H9 (cell line): ENCODE data around the gene PNMA8C. TPM values are rescaled to one million over a fixed set of nuclear protein-coding genes. Genes with fewer than 3 reads are reported as not detected.

Source experiments
- DNase-seq: peaks from one replicate; pipeline ENCODE4 v3.0.0-alpha.2; 2017
- H2AFZ ChIP-seq: one replicate; pipeline ENCODE4 v1.6.1; 2013; ENCODE audit warnings: mild to moderate bottlenecking, low read length, control low read depth, moderate library complexity
- H2AK5ac ChIP-seq: 2 replicates; pipeline ENCODE4 v1.6.1; 2013; ENCODE audit warnings: low read length, control low read depth, mixed read lengths; ENCODE audit not compliant: insufficient read length
- H2BK120ac ChIP-seq: one replicate; pipeline ENCODE4 v1.6.1; 2013; ENCODE audit warnings: low read depth, mild to moderate bottlenecking, low read length, control low read depth, inconsistent platforms; ENCODE audit not compliant: poor library complexity, severe bottlenecking
- H2BK12ac ChIP-seq: 2 replicates; pipeline ENCODE4 v1.6.1; 2013; ENCODE audit warnings: low read length, control low read depth, mixed read lengths, low read depth; ENCODE audit not compliant: insufficient read length
- H2BK15ac ChIP-seq: 2 replicates; pipeline ENCODE4 v1.6.1; 2013; ENCODE audit warnings: low read depth, low read length, control low read depth
- H2BK20ac ChIP-seq: one replicate; pipeline ENCODE4 v1.6.1; 2013; ENCODE audit warnings: low read depth, mild to moderate bottlenecking, low read length, control low read depth, inconsistent platforms; ENCODE audit not compliant: poor library complexity, severe bottlenecking
- H2BK5ac ChIP-seq: 2 replicates; pipeline ENCODE4 v1.6.1; 2013; ENCODE audit warnings: low read length, control low read depth, mixed read lengths; ENCODE audit not compliant: insufficient read length
- H3K14ac ChIP-seq: 2 replicates; pipeline ENCODE4 v1.6.1; 2013; ENCODE audit warnings: low read length, control low read depth; ENCODE audit not compliant: insufficient read depth
- H3K18ac ChIP-seq: 2 replicates; pipeline ENCODE4 v1.6.1; 2013; ENCODE audit warnings: low read depth, mild to moderate bottlenecking, mixed read lengths, low read length, control low read depth; ENCODE audit not compliant: insufficient read length
- H3K23ac ChIP-seq: 2 replicates; pipeline ENCODE4 v1.6.1; 2013; ENCODE audit warnings: low read length, control low read depth, mixed read lengths, low read depth; ENCODE audit not compliant: insufficient read length
- H3K23me2 ChIP-seq: 2 replicates; pipeline ENCODE4 v1.6.1; 2013; ENCODE audit warnings: low read depth, mild to moderate bottlenecking, mixed read lengths, low read length, control low read depth; ENCODE audit not compliant: insufficient read length, poor library complexity, severe bottlenecking
- H3K27ac ChIP-seq: 2 replicates; pipeline ENCODE4 v1.5.1; 2013; ENCODE audit warnings: low read length, control low read depth, mixed read lengths, low read depth; ENCODE audit not compliant: insufficient read length
- H3K27me3 ChIP-seq: 2 replicates; pipeline ENCODE4 v1.6.1; 2013; ENCODE audit warnings: low read length, control low read depth, inconsistent platforms; ENCODE audit not compliant: insufficient read depth
- H3K4ac ChIP-seq: 2 replicates; pipeline ENCODE4 v1.6.1; 2013; ENCODE audit warnings: low read depth, mild to moderate bottlenecking, control low read depth, inconsistent platforms, low read length, moderate library complexity
- H3K4me1 ChIP-seq: 2 replicates; pipeline ENCODE4 v1.6.1; 2013; ENCODE audit warnings: low read length, control low read depth, inconsistent platforms; ENCODE audit not compliant: insufficient read depth
- H3K4me2 ChIP-seq: 2 replicates; pipeline ENCODE4 v1.6.1; 2013; ENCODE audit warnings: low read length, control low read depth, mixed read lengths; ENCODE audit not compliant: insufficient read length, insufficient read depth
- H3K56ac ChIP-seq: 2 replicates; pipeline ENCODE4 v1.6.1; 2013; ENCODE audit warnings: low read depth, mild to moderate bottlenecking, mixed read lengths, low read length, control low read depth; ENCODE audit not compliant: insufficient read length
- H3K79me1 ChIP-seq: 2 replicates; pipeline ENCODE4 v1.6.1; 2013; ENCODE audit warnings: low read depth, mild to moderate bottlenecking, moderate library complexity, low read length, control low read depth, inconsistent platforms; ENCODE audit not compliant: insufficient read depth, poor library complexity, severe bottlenecking
- H3K79me2 ChIP-seq: 2 replicates; pipeline ENCODE4 v1.6.1; 2013; ENCODE audit warnings: low read length, control low read depth, inconsistent platforms; ENCODE audit not compliant: insufficient read depth
- H3K9ac ChIP-seq: 2 replicates; pipeline ENCODE4 v1.6.1; 2013; ENCODE audit warnings: low read length, control low read depth, mixed read lengths; ENCODE audit not compliant: insufficient read length; ENCODE audit errors: extremely low read depth
- H3K9me3 ChIP-seq: one replicate; pipeline ENCODE4 v1.6.1; 2013; ENCODE audit warnings: low read depth, low read length, inconsistent platforms; ENCODE audit not compliant: control insufficient read depth
- H3T11ph ChIP-seq: one replicate; pipeline ENCODE4 v1.6.1; 2013; ENCODE audit warnings: mild to moderate bottlenecking, low read length, control low read depth, inconsistent platforms
- H4K20me1 ChIP-seq: one replicate; pipeline ENCODE4 v1.6.1; 2013; ENCODE audit not compliant: control insufficient read depth, insufficient read length, insufficient read depth
- H4K5ac ChIP-seq: 2 replicates; pipeline ENCODE4 v1.6.1; 2013; ENCODE audit warnings: low read depth, mild to moderate bottlenecking, mixed read lengths, low read length, control low read depth; ENCODE audit not compliant: insufficient read length
- H4K8ac ChIP-seq: replicated peaks from 2 replicates; pipeline ENCODE4 v1.6.1; 2013; ENCODE audit warnings: low read length, control low read depth, mixed read lengths, low read depth; ENCODE audit not compliant: insufficient read length
- H4K91ac ChIP-seq: 2 replicates; pipeline ENCODE4 v1.6.1; 2013; ENCODE audit warnings: low read depth, mild to moderate bottlenecking, moderate library complexity, mixed read lengths, low read length, control low read depth; ENCODE audit not compliant: insufficient read length
- H3K27ac Mint-ChIP-seq, 3 experiments: 2 replicates in 2 of 3; 3 replicates in 1 of 3; pipeline ENCODE4 v1.8.0; 2020 to 2021; ENCODE audit warnings: mixed read lengths in 3 of 3, mild to moderate bottlenecking in 1 of 3, moderate library complexity in 1 of 3
- H3K27me3 Mint-ChIP-seq: 2 replicates; pipeline ENCODE4 v1.8.0; 2021; ENCODE audit warnings: low read depth, mild to moderate bottlenecking, moderate library complexity, mixed read lengths
- H3K36me3 Mint-ChIP-seq, 3 experiments: 2 replicates in 2 of 3; 3 replicates in 1 of 3; pipeline ENCODE4 v1.8.0; 2020 to 2021; ENCODE audit warnings: low read depth in 3 of 3, mixed read lengths in 3 of 3; ENCODE audit not compliant: insufficient read depth in 1 of 3
- H3K4me1 Mint-ChIP-seq, 2 experiments: 2 replicates each; pipeline ENCODE4 v1.8.0; 2020; ENCODE audit warnings: mixed read lengths in 2 of 2
- H3K4me3 Mint-ChIP-seq, 2 experiments: 2 replicates in 1 of 2; 3 replicates in 1 of 2; pipeline ENCODE4 v1.8.0; 2020 to 2021; ENCODE audit warnings: mild to moderate bottlenecking in 2 of 2, mixed read lengths in 2 of 2, moderate library complexity in 1 of 2
- H3K9me3 Mint-ChIP-seq, 2 experiments: 2 replicates in 1 of 2; 3 replicates in 1 of 2; pipeline ENCODE4 v1.8.0; 2020; ENCODE audit warnings: mild to moderate bottlenecking in 2 of 2, mixed read lengths in 2 of 2, moderate library complexity in 1 of 2
- CTCF ChIP-seq: fragments of 200-600 bp; sonication (generic); conservative IDR thresholded peaks from 3 replicates; pipeline ENCODE4 v1.8.0; 2021; ENCODE audit warnings: antibody characterized with exemption, mild to moderate bottlenecking
- WGBS: extraction: QIAGEN DNeasy Blood & Tissue Kit; methylation state at CpG from one replicate; pipeline ENCODE4 v1.1.7; 2013; ENCODE audit warnings: missing lambda C conversion rate, low lambda C conversion rate, mixed read lengths; ENCODE audit not compliant: insufficient read length; ENCODE audit errors: extremely low coverage; 5-methylcytosine and 5-hydroxymethylcytosine counted together
- total RNA-seq: library from RNA; stranded (reverse); gene quantifications from 2 replicates; pipeline ENCODE4 v1.2.1, GENCODE V29; 2021

Gene PNMA8C
- total RNA-seq, 1 experiment from 2014 or later = 1.8 TPM

- Histone ChIP-seq H3K9me3 (no peaks in the 10 kb centered on the region), H4K91ac (no peak overlapping the region), H2BK12ac (no peak overlapping the region), H2BK20ac (no peak overlapping the region), H2BK120ac (no peak overlapping the region), H3K4me1 (no peaks in the 10 kb centered on the region), H3K79me2 (no peaks in the 10 kb centered on the region), H3K23ac (no peak overlapping the region), H2BK5ac (no peak overlapping the region), H3K14ac (no peak overlapping the region), H4K8ac (no peak overlapping the region), H4K5ac (no peak overlapping the region), H3K18ac (no peak overlapping the region), H3K27me3 (no peaks in the 10 kb centered on the region), H3K23me2 (peaks cover 6% of the 10 kb centered on the region), H3K79me1 (peaks cover 5% of the 10 kb centered on the region), H3K27ac (no peak overlapping the region), H2AFZ (no peak overlapping the region), H3K9ac (no peak overlapping the region), H2BK15ac (no peak overlapping the region; the same call in 1 of the 2 replicates), H2AK5ac (no peak overlapping the region), H3T11ph (no peak overlapping the region), H3K4ac (no peak overlapping the region), H4K20me1 (no peaks in the 10 kb centered on the region), H3K56ac (no peak overlapping the region), H3K4me2 (no peak overlapping the region)
- DNase-seq = no peak
- no peak for TF ChIP-seq CTCF
- no CpG with 5 or more reads among the region's 8 CpGs for WGBS
- peaks cover 11 to 17% (median 16%) of the 10 kb centered on the region in 3 experiments for H3K36me3 Mint-ChIP-seq
- H3K27me3 Mint-ChIP-seq = peaks cover 12% of the 10 kb centered on the region
- no peak overlapping the region for H3K27ac Mint-ChIP-seq
- no peaks in the 10 kb centered on the region for H3K9me3 Mint-ChIP-seq
- H3K4me3 Mint-ChIP-seq = no peak overlapping the region
- peaks cover 8 to 24% of the 10 kb centered on the region in 2 experiments for H3K4me1 Mint-ChIP-seq
These were observed 45.5 kb upstream of the PNMA8C start for GRCh38 chr19:46474211-46474610.
